ENCODE data around the gene AFF2. TPM values are rescaled to one million over a fixed set of nuclear protein-coding genes. Genes with fewer than 3 reads are reported as not detected.

The AFF2 gene
- total RNA-seq, 1 donor = not detected

DNA sequence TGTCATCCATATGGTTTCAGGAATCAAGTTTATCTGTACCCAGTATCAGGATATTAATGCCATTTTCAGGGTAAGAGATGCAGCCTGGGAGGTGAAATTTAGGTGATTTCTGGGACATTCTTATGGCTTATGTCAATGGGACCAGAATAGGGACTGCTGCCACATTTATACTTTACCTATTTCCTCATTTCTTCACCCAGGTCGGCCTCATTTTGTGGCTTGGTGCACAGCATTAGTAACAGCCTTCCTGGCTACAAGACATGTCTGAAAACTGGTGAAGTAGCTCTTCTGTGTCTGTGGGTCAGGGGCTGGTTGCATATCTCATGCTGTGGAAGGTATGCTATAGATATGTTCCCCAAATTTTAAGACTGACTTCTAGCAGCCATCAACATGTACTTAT is 284.8 kb downstream of the AFF2 start:
- H3K4me3 ChIP-seq (ENCODE audit: low read depth, low read length) = no peak overlapping the region
- DNase-seq (ENCODE audit: low read depth) = no peak
- no peak for TF ChIP-seq CTCF (IDR thresholded peaks at IDR 0.05; ENCODE audit: insufficient read depth, low read depth, low read length)

DNA sequence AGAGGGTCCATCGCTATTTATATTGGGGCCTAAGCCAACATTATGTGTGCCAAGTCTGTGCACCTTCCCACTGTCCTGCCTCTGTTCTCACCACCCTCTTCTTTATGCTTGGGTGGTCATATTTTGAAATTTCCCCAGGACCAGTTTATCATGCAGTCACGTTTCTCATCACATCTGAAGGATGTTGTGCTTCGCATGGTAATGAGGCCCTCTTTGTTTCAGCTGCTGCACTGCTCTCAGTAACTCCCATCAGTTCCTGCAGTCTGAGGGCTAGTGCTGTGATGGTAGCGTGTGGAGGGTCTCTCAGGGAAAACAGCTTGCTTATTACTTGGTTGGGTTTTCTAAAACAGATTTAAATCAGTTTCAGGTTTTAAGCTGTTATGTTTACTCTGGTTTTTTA is 288.0 kb downstream of the AFF2 start:
- DNase-seq (ENCODE audit: low read depth) = no peak
- no peak for TF ChIP-seq CTCF (IDR thresholded peaks at IDR 0.05; ENCODE audit: insufficient read depth, low read depth, low read length)
- H3K4me3 ChIP-seq (ENCODE audit: low read depth, low read length) = no peak overlapping the region

GRCh38 chrX:148794350-148794749 is 293.9 kb downstream of the AFF2 start:
- TF ChIP-seq CTCF (IDR thresholded peaks at IDR 0.05; ENCODE audit: insufficient read depth, low read depth, low read length) = no peak
- no peak overlapping the region for H3K4me3 ChIP-seq (ENCODE audit: low read depth, low read length)
- no peak for DNase-seq (ENCODE audit: low read depth)

DNA sequence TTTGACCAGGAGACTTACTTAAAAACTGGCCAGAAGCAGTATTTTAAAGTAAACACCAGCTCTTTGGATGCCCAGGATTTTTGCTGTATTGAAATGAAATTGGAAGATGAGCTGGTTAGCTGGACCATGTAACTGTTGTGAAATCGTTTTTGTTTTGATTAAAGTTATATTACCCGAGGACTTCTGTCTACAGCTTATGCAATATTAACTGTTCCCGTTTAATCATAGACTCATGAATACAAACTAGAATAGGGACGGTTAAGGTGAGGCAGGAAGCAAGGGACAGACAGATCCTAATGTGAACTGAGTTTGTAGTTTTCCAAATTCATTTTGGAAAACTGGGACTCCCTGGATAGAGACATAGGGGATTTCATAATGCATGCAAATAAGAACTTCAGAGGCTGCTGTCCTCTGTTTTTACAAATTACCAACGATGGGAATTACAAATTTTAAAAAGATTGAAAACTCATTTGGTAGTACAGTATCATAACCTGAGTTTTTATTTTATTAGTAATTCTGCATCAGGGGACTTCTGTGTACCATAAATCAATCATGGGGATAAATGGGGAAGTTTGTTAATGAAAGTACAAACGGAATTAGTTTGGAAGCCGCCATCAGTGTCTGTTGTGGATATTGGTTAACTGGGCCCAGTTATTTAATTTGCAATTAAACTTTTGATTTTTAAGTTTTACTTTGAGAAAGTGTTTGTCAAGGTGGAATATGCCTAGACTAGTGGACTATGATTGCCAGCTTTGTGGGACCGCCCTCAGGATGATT is 304.4 kb downstream of the AFF2 start:
- no peak for TF ChIP-seq CTCF (IDR thresholded peaks at IDR 0.05; ENCODE audit: insufficient read depth, low read depth, low read length)
- no peak overlapping the region for H3K4me3 ChIP-seq (ENCODE audit: low read depth, low read length)
- DNase-seq (ENCODE audit: low read depth) = no peak

- no peak for DNase-seq (ENCODE audit: low read depth)
- TF ChIP-seq CTCF (IDR thresholded peaks at IDR 0.05; ENCODE audit: insufficient read depth, low read depth, low read length) = no peak
- no peak overlapping the region for H3K4me3 ChIP-seq (ENCODE audit: low read depth, low read length)
These were observed 305.9 kb downstream of the AFF2 start for GRCh38 chrX:148806145-148806870.

- no peak overlapping the region for H3K4me3 ChIP-seq (ENCODE audit: low read depth, low read length)
- TF ChIP-seq CTCF (IDR thresholded peaks at IDR 0.05; ENCODE audit: insufficient read depth, low read depth, low read length) = no peak
- DNase-seq (ENCODE audit: low read depth) = no peak
These were observed 308.4 kb downstream of the AFF2 start for GRCh38 chrX:148808833-148809232.
